Lung (tissue), 12 donors: ENCODE results near the gene BCL2L1. TPM values are rescaled to one million over a fixed set of nuclear protein-coding genes. Genes with fewer than 3 reads are reported as not detected.

ENCODE experiments used
- ATAC-seq: fragments of 200-7000 bp; cut with Tn5 transposase; one replicate; pipeline ENCODE4 v1.9.1; 2020; ENCODE audit warnings: moderate number of reproducible peaks; ENCODE audit not compliant: insufficient read depth, low FRiP score
- DNase-seq, 3 donors: peaks; one replicate each; pipeline ENCODE4 v3.0.0-alpha.2; 2013 to 2017
- H3K27ac ChIP-seq, 2 donors: one replicate each; pipeline ENCODE4 v1.5.1; 2013; ENCODE audit warnings: mild to moderate bottlenecking in 2 of 2, moderate library complexity in 2 of 2, control low read depth in 1 of 2, inconsistent platforms in 1 of 2, low read depth in 1 of 2, low read length in 1 of 2
- H3K27me3 ChIP-seq, 3 donors: one replicate each; pipeline ENCODE4 v1.5.1; 2013; ENCODE audit warnings: low read length in 2 of 3; ENCODE audit not compliant: control insufficient read depth in 3 of 3, insufficient read depth in 3 of 3
- H3K36me3 ChIP-seq, 4 donors: one replicate each; pipeline ENCODE4 v1.5.1; 2013; ENCODE audit warnings: low read length in 4 of 4, mild to moderate bottlenecking in 1 of 4, moderate library complexity in 1 of 4; ENCODE audit not compliant: control insufficient read depth in 4 of 4, insufficient read depth in 4 of 4
- H3K4me1 ChIP-seq, 5 donors: one replicate each; pipeline ENCODE4 v1.5.1; 2013; ENCODE audit warnings: low read length in 5 of 5, mild to moderate bottlenecking in 2 of 5, moderate library complexity in 1 of 5; ENCODE audit not compliant: control insufficient read depth in 5 of 5, insufficient read depth in 5 of 5
- H3K4me3 ChIP-seq: one replicate; pipeline ENCODE4 v1.5.1; 2013; ENCODE audit warnings: mild to moderate bottlenecking, control low read depth, moderate library complexity
- H3K9ac ChIP-seq, 2 donors: one replicate each; pipeline ENCODE4 v1.5.1; 2013; ENCODE audit warnings: low read length in 2 of 2, control low read depth in 1 of 2; ENCODE audit not compliant: insufficient read depth in 1 of 2
- H3K9me3 ChIP-seq, 4 donors: one replicate each; pipeline ENCODE4 v1.5.1; 2013; ENCODE audit warnings: low read length in 3 of 4, mild to moderate bottlenecking in 1 of 4, moderate library complexity in 1 of 4; ENCODE audit not compliant: control insufficient read depth in 4 of 4, insufficient read depth in 3 of 4
- WGBS, 2 donors: extraction: QIAGEN DNeasy Blood & Tissue Kit; methylation state at CpG; one replicate each; pipeline ENCODE4 v1.1.7; 2013; 5-methylcytosine and 5-hydroxymethylcytosine counted together
- polyA plus RNA-seq, 2 donors: library from polyadenylated mRNA; stranded (reverse); fragments of 200-250 nt; gene quantifications; one replicate each; pipeline ENCODE4 v1.2.1, GENCODE V29; 2013
- total RNA-seq, 2 donors: library from RNA; depleted of rRNA in 1 of 2; stranded (reverse); fragments of >200 nt in 1 of 2; gene quantifications; one replicate each; pipeline ENCODE4 v1.2.1, GENCODE V29; 2014 to 2021
- TF ChIP-seq, protein P1 (sequence below): IDR thresholded peaks from 2 replicates; pipeline ENCODE4 v1.5.1; 2012; ENCODE audit warnings: mild to moderate bottlenecking; ENCODE audit errors: control extremely low read depth, extremely low read depth
- donor health status: control.
- donor health status: control.
- donor health status: Bipolar disorder and iron deficiency.
- donor health status: healthy.
- donor health status: DM: yes; HTN: yes; CAD: no.

The BCL2L1 gene
- total and polyA plus RNA-seq, 4 donors: 107 to 150 (median 117) TPM

DNA sequence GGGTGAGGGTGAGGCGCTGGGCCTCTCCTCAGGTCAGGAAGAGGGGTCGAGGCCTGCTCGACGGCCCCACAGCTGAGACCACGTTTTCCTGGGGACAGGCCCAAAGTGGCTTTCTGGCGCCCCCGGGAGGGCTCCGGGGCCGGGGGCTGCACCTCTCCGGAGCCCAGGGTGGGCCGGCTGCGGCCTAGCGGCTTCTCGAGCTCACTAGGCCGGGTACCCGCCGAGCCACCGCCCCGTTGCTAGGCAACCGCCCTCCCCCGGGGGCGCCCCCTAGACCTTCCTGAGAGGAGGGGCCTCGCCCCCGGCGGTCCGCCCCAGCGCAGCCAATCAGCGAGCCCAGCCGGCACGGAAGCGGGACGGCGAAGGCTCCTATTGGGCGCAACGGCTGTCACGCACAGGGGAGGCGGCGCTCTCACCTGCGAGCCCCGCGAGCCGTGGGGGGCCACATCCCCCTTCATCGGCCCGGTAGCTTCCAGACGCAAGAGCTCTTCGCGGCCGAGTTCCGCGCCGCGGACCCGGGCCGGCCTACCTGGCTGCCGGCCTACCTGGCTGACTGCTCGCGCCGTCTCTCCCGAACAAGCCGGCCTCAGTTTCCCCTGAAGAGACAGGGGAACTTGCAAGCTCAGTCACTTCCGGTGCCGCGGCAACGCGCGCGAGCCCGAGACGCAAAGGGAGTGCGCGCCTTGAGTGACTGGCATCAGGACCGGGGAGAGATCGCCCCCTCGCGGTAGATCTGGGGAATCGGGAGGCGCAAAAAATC lies 831 bp upstream of the BCL2L1 start:
- H3K27ac ChIP-seq: peak overlapping the region; percentile 98 to 99
- H3K36me3 ChIP-seq: peaks cover 0 to 24% (median 15%) of the 10 kb centered on the region in 4 donors
- TF ChIP-seq, protein P1, sequence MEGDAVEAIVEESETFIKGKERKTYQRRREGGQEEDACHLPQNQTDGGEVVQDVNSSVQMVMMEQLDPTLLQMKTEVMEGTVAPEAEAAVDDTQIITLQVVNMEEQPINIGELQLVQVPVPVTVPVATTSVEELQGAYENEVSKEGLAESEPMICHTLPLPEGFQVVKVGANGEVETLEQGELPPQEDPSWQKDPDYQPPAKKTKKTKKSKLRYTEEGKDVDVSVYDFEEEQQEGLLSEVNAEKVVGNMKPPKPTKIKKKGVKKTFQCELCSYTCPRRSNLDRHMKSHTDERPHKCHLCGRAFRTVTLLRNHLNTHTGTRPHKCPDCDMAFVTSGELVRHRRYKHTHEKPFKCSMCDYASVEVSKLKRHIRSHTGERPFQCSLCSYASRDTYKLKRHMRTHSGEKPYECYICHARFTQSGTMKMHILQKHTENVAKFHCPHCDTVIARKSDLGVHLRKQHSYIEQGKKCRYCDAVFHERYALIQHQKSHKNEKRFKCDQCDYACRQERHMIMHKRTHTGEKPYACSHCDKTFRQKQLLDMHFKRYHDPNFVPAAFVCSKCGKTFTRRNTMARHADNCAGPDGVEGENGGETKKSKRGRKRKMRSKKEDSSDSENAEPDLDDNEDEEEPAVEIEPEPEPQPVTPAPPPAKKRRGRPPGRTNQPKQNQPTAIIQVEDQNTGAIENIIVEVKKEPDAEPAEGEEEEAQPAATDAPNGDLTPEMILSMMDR: peak; percentile 97
- no peaks in the 10 kb centered on the region for H3K9me3 ChIP-seq
- H3K27me3 ChIP-seq: no peaks in the 10 kb centered on the region
- peaks cover 0 to 36% (median 28%) of the 10 kb centered on the region in 5 donors for H3K4me1 ChIP-seq
- H3K9ac ChIP-seq: peak overlapping the region; percentile 93 to 97
- ATAC-seq (peak; percentile 94), DNase-seq (peak; percentile 99)
- H3K4me3 ChIP-seq: peak overlapping the region; percentile 83
- 0% methylated on average over 40 to 77 of the region's 77 CpGs for WGBS, 2 donors

DNA sequence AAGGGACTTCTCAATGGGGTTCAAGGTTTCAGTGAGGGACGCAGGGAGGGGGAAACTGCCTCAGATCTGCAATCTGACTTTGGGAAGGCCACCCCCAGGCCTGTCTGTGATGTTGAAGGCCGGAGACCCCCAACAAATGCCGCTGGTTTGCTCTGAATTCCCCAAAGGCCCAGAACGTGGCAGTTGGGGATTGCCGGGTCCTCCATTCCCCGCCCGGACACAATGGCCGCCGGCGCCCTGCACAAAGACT lies 326 bp upstream of the BCL2L1 start:
- peaks cover 2 to 37% (median 30%) of the 10 kb centered on the region in 5 donors for H3K4me1 ChIP-seq
- H3K4me3 ChIP-seq: peak overlapping the region; percentile 83
- H3K27me3 ChIP-seq: no peaks in the 10 kb centered on the region
- no peaks in the 10 kb centered on the region for H3K9me3 ChIP-seq
- TF ChIP-seq, protein P1: no peak
- peak overlapping the region; percentile 98 to 99 for H3K27ac ChIP-seq
- H3K36me3 ChIP-seq: peaks cover 0 to 24% (median 16%) of the 10 kb centered on the region in 4 donors
- peak overlapping the region; percentile 93 to 97 for H3K9ac ChIP-seq
- 0 to 1% methylated on average over 10 of the region's 10 CpGs for WGBS, 2 donors
- ATAC-seq (no peak), DNase-seq (no peak)

DNA sequence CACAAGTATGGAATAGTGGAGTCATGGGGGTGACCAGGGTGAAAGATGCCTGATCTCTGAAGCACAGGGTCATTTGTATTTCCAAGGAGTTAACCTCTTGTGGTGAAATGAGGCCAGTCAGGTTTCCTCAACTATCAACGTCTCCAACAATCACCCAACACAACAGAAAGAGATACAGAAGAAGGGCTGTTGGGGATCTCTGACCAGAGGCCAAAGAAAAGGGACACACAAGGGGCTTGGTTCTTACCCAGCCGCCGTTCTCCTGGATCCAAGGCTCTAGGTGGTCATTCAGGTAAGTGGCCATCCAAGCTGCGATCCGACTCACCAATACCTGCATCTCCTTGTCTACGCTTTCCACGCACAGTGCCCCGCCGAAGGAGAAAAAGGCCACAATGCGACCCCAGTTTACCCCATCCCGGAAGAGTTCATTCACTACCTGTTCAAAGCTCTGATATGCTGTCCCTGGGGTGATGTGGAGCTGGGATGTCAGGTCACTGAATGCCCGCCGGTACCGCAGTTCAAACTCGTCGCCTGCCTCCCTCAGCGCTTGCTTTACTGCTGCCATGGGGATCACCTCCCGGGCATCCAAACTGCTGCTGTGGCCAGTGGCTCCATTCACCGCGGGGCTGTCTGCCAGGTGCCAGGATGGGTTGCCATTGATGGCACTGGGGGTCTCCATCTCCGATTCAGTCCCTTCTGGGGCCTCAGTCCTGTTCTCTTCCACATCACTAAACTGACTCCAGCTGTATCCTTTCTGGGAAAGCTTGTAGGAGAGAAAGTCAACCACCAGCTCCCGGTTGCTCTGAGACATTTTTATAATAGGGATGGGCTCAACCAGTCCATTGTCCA lies 1.0 kb downstream of the BCL2L1 start:
- H3K9me3 ChIP-seq: no peaks in the 10 kb centered on the region
- H3K27ac ChIP-seq: peak overlapping the region; percentile 98 to 99
- DNase-seq: no peak
- 37 to 57% methylated on average over 22 of the region's 22 CpGs for WGBS, 2 donors
- H3K36me3 ChIP-seq: peaks cover 0 to 24% (median 17%) of the 10 kb centered on the region in 4 donors
- peaks cover 5 to 41% (median 31%) of the 10 kb centered on the region in 5 donors for H3K4me1 ChIP-seq
- H3K27me3 ChIP-seq: no peaks in the 10 kb centered on the region
- TF ChIP-seq, protein P1: no peak
- H3K9ac ChIP-seq: peak overlapping the region in 1 of 2 donors; percentile 79
- H3K4me3 ChIP-seq: peak overlapping the region; percentile 83
- ATAC-seq: no peak
